ENCODE data around the gene UBE2R2. TPM values are rescaled to one million over a fixed set of nuclear protein-coding genes. Genes with fewer than 3 reads are reported as not detected.
"Not testable (repeated sequence)": the region's sequence is repeated elsewhere in the genome, so short reads cannot be mapped to it uniquely, and the experiment has no call there.

UBE2R2 gene
- total RNA-seq, 4 donors from 2014 or later: 29.7 to 39.9 (median 34.8) TPM

DNA sequence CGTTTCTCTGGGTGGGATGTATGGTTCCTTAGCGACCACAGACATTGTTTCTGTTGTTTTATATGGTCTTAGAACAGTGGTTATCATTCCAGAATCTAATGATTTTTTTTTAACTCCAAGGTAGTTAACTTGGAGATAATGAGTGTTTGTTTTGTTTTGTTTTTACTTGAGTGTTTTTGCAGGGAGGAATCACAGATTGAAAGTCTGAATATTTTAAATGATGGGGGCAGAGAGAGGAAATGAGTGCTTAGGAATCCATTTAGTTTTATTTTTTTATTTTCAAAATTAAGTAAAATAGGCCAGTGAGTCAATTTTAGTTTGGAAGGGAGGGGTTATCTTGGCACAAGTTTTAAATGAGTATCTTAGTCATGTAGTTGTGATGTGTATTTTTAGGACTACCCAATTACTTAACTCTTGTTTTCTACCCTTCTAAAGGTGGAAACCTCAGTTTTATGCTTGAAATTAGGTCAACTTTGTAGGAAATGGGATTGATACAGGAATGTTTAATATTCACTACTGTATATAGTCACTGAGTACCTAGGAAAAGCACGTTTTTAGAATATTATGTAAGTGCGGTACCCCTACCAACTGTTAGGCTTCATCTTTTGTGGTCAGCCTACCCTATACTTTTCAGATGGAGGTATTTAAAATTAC is 2.0 kb downstream of the UBE2R2 start:
- peak overlapping the region; percentile 99 to 100 (median 99) for H3K27ac ChIP-seq
- DNase-seq: no peak
- H3K27me3 ChIP-seq: no peaks in the 10 kb centered on the region
- no peaks in the 10 kb centered on the region for H3K9me3 ChIP-seq
- H3K4me3 ChIP-seq: peak overlapping the region; percentile 91 to 95 (median 92)
- peaks cover 0 to under 1% (median 0%) of the 10 kb centered on the region in 3 donors for H3K36me3 ChIP-seq
- H3K4me1 ChIP-seq: peaks cover 0 to 60% (median 3%) of the 10 kb centered on the region in 4 donors
- no peak for TF ChIP-seq POLR2A (IDR thresholded peaks at IDR 0.05)
- TF ChIP-seq, protein P1, sequence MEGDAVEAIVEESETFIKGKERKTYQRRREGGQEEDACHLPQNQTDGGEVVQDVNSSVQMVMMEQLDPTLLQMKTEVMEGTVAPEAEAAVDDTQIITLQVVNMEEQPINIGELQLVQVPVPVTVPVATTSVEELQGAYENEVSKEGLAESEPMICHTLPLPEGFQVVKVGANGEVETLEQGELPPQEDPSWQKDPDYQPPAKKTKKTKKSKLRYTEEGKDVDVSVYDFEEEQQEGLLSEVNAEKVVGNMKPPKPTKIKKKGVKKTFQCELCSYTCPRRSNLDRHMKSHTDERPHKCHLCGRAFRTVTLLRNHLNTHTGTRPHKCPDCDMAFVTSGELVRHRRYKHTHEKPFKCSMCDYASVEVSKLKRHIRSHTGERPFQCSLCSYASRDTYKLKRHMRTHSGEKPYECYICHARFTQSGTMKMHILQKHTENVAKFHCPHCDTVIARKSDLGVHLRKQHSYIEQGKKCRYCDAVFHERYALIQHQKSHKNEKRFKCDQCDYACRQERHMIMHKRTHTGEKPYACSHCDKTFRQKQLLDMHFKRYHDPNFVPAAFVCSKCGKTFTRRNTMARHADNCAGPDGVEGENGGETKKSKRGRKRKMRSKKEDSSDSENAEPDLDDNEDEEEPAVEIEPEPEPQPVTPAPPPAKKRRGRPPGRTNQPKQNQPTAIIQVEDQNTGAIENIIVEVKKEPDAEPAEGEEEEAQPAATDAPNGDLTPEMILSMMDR (IDR thresholded peaks at IDR 0.05): peak in 1 of 6 experiments; percentile 2

DNA sequence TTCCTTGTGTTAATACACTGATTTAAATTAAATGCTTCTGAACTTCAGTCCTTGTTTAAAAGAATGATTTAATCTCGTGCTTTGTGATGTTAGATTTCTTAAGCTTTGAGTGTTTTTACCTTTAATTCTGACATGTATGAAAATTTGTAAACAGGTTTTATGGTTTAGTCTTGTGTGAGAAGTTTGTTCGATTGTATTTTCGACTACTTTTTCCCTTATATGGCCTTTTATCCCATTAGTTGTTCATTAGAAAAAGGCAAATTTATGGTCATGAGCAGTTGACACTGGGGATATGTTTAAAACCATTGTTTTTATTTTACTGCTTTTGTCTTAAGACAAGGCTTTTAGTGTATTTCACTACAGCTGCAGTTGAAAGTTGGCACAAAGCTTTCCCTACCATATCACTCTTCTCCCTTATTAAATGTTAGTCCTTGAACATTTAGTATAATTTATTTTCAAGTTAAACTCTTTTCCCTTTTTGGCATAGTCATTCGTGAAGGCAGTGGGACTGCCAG is 3.3 kb downstream of the UBE2R2 start:
- DNase-seq: no peak
- Histone ChIP-seq H3K27me3 (no peaks in the 10 kb centered on the region), H3K27ac (no peak overlapping the region), H3K9me3 (no peaks in the 10 kb centered on the region), H3K36me3 (peaks cover 0 to 3% (median 0%) of the 10 kb centered on the region in 3 donors), H3K4me1 (peaks cover 0 to 48% (median 2%) of the 10 kb centered on the region in 4 donors), H3K4me3 (peak overlapping the region in 1 of 4 donors; percentile 92)
- TF ChIP-seq, protein P1 (IDR thresholded peaks at IDR 0.05): no peak
- TF ChIP-seq POLR2A (IDR thresholded peaks at IDR 0.05): no peak

DNA sequence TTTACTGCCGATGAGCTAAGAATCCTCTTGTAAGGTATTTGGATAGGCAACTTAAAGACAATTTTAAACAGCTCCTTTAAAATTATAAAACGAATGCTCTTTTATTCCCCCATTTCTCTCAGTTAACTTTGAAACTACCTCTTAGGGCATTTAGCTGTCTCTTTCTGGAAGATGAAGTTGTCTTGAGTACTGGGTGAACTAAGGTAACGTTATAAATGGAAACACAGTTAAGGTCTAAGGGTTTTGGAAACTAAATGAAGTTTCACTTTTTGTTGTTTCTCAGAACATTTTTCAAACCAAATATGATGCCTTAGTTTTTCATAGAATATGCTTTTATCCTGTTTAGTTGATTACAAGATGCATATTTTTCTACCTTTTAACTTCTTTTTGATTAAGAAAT is 6.8 kb downstream of the UBE2R2 start:
- Histone ChIP-seq H3K27ac (no peak overlapping the region), H3K4me3 (no peak overlapping the region), H3K4me1 (peaks cover 0 to 34% (median 0%) of the 10 kb centered on the region in 4 donors), H3K36me3 (peaks cover 0 to 3% (median 0%) of the 10 kb centered on the region in 3 donors), H3K9me3 (no peaks in the 10 kb centered on the region), H3K27me3 (no peaks in the 10 kb centered on the region)
- no peak for DNase-seq
- no peak for TF ChIP-seq POLR2A (IDR thresholded peaks at IDR 0.05)
- TF ChIP-seq, protein P1 (IDR thresholded peaks at IDR 0.05): no peak

DNA sequence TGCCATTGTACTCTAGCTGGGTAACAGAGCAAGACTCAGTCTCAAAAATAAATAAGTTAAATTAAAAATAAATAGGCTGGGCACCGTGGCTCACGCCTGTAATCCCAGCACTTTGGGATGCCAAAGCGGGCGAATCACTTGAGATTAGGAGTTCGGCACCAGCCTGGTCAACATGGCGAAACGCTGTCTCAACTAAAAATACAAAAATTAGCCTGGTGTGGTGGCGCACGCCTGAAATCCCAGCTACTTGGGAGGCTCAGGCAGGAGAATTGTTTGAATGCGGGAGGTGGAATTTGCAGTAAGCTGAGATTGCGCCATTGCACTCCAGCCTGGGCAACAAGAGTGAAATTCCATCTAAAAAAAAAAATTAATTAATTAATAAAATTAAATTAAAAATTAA is 10.3 kb downstream of the UBE2R2 start:
- not testable (repeated sequence) for H3K9me3 ChIP-seq, H3K36me3 ChIP-seq, H3K27me3 ChIP-seq, H3K27ac ChIP-seq, H3K4me3 ChIP-seq, H3K4me1 ChIP-seq, DNase-seq

DNA sequence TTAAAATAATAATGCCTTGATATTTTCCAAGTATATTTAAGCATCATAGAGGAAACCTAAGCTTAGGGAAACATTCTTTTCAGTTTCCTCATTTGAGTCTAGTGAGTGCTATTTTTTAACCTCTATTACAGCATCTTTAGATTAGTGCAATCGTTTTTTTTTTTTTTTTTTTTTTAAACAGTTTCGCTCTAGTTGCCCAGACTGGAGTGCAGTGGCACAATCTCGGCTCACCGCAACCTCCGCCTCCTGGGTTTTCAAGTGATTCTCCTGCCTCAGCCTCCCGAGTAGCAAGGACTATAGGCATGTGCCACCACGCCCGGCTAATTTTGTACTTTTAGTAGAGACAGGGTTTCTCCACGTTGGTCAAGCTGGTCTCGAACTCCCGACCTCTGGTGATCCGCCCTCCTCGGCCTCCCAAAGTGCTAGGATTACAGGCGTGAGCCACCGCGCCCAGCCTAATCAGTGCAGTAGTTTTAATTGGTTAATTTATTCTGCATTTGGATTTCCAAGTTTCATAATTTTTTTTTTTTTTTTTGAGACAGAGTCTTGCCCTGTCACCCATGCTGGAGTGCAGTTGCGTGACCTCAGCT is 12.8 kb downstream of the UBE2R2 start:
- H3K36me3 ChIP-seq, H3K4me3 ChIP-seq, H3K9me3 ChIP-seq: not testable (repeated sequence)

DNA sequence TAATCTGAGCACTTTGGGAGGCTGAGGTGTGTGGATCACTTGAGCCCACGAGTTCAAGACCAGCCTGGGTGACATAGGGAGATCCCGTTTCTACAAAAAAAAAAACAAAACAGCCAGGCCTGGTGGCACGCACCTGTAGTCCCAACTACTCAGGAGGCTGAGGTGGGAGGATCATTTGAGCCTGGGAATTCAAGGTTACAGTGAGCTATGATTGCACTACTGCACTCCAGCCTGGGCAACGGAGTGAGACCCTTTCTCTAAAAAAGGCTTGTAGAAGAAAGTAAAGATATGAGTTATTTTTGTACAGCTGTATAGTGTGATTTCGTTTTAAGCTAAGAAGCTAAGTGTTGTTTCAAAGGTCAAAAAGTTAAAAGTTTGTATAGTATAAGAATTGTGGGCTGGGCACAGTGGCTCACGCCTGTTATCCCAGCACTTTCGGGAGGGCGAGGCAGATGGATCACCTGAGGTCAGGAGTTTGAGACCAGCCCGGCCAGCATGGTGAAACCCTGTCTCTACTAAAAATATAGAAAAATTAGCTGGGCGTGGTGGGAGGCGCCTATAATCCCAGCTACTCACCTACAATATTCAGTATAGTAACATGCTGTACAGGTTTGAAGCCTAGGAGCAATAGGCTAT is 18.8 kb downstream of the UBE2R2 start:
- Histone ChIP-seq H3K27ac (peak overlapping the region in 1 of 4 donors; percentile 9), H3K4me1 (peaks cover 0 to 22% (median 2%) of the 10 kb centered on the region in 4 donors), H3K4me3 (no peak overlapping the region), H3K9me3 (no peaks in the 10 kb centered on the region), H3K36me3 (no peaks in the 10 kb centered on the region), H3K27me3 (no peaks in the 10 kb centered on the region)
- no peak for DNase-seq
- TF ChIP-seq, protein P1 (IDR thresholded peaks at IDR 0.05): no peak
- no peak for TF ChIP-seq POLR2A (IDR thresholded peaks at IDR 0.05)

More for the DNA sequence above, 12.8 kb downstream of the UBE2R2 start:
- peaks cover 0 to 13% (median 0%) of the 10 kb centered on the region in 4 donors for H3K4me1 ChIP-seq
- H3K27ac ChIP-seq, DNase-seq, H3K27me3 ChIP-seq: not testable (repeated sequence)

DNA sequence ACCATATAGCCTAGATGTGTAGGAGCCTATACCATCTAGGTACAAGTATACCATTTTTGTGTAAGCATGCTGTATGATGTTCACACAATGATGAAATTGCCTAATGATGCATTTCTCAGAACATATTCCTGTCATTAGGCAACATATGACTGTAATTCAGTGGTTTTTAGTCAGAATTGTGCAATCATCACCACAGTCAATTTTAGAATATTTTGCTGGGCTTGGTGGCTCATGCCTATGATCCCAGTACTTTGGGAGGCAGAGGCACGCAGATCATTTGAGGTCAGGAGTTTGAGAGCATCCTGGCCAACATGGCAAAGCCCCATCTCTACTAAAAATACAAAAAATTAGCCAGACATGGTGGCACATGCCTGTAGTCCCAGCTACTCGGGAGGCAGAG is 19.3 kb downstream of the UBE2R2 start:
- not testable (repeated sequence) for H3K27ac ChIP-seq

More for the DNA sequence above, 19.3 kb downstream of the UBE2R2 start:
- not testable (repeated sequence) for H3K36me3 ChIP-seq, H3K4me3 ChIP-seq, DNase-seq, H3K9me3 ChIP-seq, H3K27me3 ChIP-seq
- H3K4me1 ChIP-seq: peaks cover 0 to 22% (median 2%) of the 10 kb centered on the region in 4 donors

Measured in Peyer's patch (tissue), 4 donors.